ENCODE data around the gene APOBEC4. TPM values are rescaled to one million over a fixed set of nuclear protein-coding genes. Genes with fewer than 3 reads are reported as not detected.
A peak's percentile ranks its signal among the peaks of the same experiment; 100 is the strongest.

APOBEC4 gene
- total and polyA plus RNA-seq, 2 of the 13 experiments (the other 11 are each of a cell fraction or from before 2014, with no cell fraction given) = not detected

GRCh38 chr1:183699616-183700160 lies 46.6 kb upstream of the APOBEC4 start (continued):
- TF ChIP-seq ZNF121 (CRISPR knock-in tag; IDR thresholded peaks at IDR 0.05) (0 out of 2 replicates have a peak, but pooled peaks have one; percentile 8), DBP (CRISPR knock-in tag; IDR thresholded peaks at IDR 0.05; ENCODE audit: not compliant biosample characterization) (no peak), TRAFD1 (CRISPR knock-in tag; IDR thresholded peaks at IDR 0.05; ENCODE audit: borderline replicate concordance) (no peak), THAP7 (CRISPR knock-in tag; IDR thresholded peaks at IDR 0.05) (peak; percentile 95), ONECUT2 (CRISPR knock-in tag; IDR thresholded peaks at IDR 0.05) (no peak), ZNF138 (CRISPR knock-in tag; IDR thresholded peaks at IDR 0.05; ENCODE audit: low read depth) (no peak), RFX3 (CRISPR knock-in tag; IDR thresholded peaks at IDR 0.05) (0 out of 2 replicates have a peak, but pooled peaks have one; percentile 13), MIER3 (CRISPR knock-in tag; IDR thresholded peaks at IDR 0.05; ENCODE audit: borderline replicate concordance) (peak; percentile 91; the same call in 1 of the 2 replicates), NBN (conservative IDR thresholded peaks at IDR 0.05) (no peak), ZGPAT (CRISPR knock-in tag; IDR thresholded peaks at IDR 0.05) (peak; percentile 96), EEA1 (CRISPR knock-in tag; IDR thresholded peaks at IDR 0.05; ENCODE audit: borderline replicate concordance) (no peak), SMARCE1 (IDR thresholded peaks at IDR 0.05; ENCODE audit: borderline replicate concordance) (peak; percentile 85), TBX2 (CRISPR knock-in tag; IDR thresholded peaks at IDR 0.05; ENCODE audit: borderline replicate concordance) (peak; percentile 93), ZBTB8A (CRISPR knock-in tag; IDR thresholded peaks at IDR 0.05; ENCODE audit: borderline replicate concordance, low read depth) (no peak), IRX3 (CRISPR knock-in tag; IDR thresholded peaks at IDR 0.05; ENCODE audit: borderline replicate concordance, low read depth) (no peak), HES4 (CRISPR knock-in tag; IDR thresholded peaks at IDR 0.05; ENCODE audit: borderline replicate concordance) (no peak), ZNF143 (CRISPR knock-in tag; IDR thresholded peaks at IDR 0.05) (no peak), ZKSCAN1 (IDR thresholded peaks at IDR 0.05; ENCODE audit: low read length) (no peak), PCBP2 (optimal IDR thresholded peaks at IDR 0.05; ENCODE audit: low read depth, low read length, poor library complexity, severe bottlenecking) (no peak), ZNF276 (CRISPR knock-in tag; IDR thresholded peaks at IDR 0.05; ENCODE audit: low read depth) (0 out of 2 replicates have a peak, but pooled peaks have one; percentile 67), ZBTB21 (CRISPR knock-in tag; IDR thresholded peaks at IDR 0.05) (peak; percentile 70; the same call in 1 of the 2 replicates), SALL1 (CRISPR knock-in tag; IDR thresholded peaks at IDR 0.05) (peak; percentile 96), TAF1 (CRISPR knock-in tag; IDR thresholded peaks at IDR 0.05) (peak; percentile 28; the same call in 1 of the 2 replicates), ZKSCAN8 (CRISPR knock-in tag; IDR thresholded peaks at IDR 0.05; ENCODE audit: borderline replicate concordance) (peak; percentile 92)
